AG09309 (cell line): ENCODE results near the gene OR4F15.
"Not testable (repeated sequence)": the region's sequence is repeated elsewhere in the genome, so short reads cannot be mapped to it uniquely, and the experiment has no call there.

Source experiments
- DNase-seq: peaks from one replicate; pipeline ENCODE4 v3.0.0-alpha.2; 2010; ENCODE audit warnings: low read depth
- H3K4me3 ChIP-seq: 2 replicates; pipeline ENCODE4 v1.5.1; 2011; ENCODE audit warnings: mild to moderate bottlenecking, low read depth, low read length, moderate library complexity; ENCODE audit not compliant: control insufficient read depth
- CTCF ChIP-seq: IDR thresholded peaks from 2 replicates; pipeline ENCODE4 v1.5.1; 2011; ENCODE audit warnings: mild to moderate bottlenecking, low read depth, low read length, inconsistent platforms; ENCODE audit not compliant: insufficient read depth, control insufficient read depth; ENCODE audit errors: missing control alignments

Gene OR4F15

DNA sequence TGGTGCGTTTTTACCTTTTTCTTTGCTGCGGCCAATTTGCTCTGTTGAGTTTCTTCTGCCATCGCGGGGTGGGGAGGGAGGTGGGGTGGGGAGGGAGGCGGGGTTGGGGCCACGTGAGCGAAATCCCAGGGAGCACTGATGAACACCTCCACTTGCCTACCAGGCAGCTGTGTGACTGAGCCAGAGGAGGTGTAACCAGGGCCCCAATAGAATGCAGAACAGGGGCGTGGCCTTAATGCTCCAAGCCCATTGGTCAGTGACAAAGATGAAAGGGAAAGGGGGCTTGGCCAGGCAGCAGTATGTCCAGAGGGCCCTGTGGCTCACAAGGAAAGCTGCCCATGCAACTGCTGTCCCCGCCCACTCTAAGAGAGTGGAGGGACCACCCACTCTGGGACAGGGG is 30.1 kb upstream of the OR4F15 start:
- DNase-seq: no peak
- no peak for TF ChIP-seq CTCF
- no peak overlapping the region for H3K4me3 ChIP-seq

DNA sequence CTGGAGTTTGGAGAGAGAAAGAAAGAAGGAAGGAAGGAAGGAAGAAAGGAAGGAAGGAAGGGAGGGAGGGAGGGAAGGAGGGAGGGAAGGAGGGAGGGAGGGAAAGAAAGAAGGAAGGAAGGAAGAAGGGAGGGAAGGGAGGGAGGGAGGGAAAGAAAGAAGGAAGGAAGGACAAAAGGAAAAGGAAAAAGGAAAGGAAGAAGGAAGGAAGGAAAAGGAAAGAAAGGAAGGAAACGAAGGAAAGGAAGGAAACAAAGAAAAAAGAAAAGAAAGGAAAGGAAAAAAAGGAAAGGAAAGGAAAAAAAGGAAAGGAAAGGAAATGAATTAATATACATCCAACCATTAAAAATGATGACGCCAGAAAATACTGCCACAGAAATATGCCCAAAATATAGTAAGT is 27.4 kb upstream of the OR4F15 start:
- no peak for DNase-seq
- TF ChIP-seq CTCF: no peak
- no peak overlapping the region for H3K4me3 ChIP-seq

GRCh38 chr15:101786422-101786821 is 25.6 kb upstream of the OR4F15 start:
- not testable (repeated sequence) for H3K4me3 ChIP-seq, DNase-seq

DNA sequence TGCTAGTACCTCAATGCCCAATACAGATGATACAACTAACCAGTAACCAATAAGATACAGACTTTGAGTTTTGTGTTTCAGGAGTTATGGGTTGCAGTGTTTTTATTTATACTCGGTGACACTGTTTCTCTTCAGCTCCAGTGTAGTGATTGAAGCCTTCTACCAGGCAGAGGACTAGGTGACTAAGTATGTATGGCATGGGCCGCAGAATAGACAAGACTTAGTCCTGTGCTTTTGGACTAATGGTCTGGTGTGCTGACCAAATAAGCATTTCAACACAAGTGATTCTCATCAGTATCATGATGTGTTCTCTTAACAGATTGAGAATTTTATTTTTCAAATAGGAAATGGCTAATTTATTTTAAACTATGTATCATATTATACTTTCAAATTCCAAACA is 24.0 kb upstream of the OR4F15 start:
- DNase-seq, H3K4me3 ChIP-seq: not testable (repeated sequence)

DNA sequence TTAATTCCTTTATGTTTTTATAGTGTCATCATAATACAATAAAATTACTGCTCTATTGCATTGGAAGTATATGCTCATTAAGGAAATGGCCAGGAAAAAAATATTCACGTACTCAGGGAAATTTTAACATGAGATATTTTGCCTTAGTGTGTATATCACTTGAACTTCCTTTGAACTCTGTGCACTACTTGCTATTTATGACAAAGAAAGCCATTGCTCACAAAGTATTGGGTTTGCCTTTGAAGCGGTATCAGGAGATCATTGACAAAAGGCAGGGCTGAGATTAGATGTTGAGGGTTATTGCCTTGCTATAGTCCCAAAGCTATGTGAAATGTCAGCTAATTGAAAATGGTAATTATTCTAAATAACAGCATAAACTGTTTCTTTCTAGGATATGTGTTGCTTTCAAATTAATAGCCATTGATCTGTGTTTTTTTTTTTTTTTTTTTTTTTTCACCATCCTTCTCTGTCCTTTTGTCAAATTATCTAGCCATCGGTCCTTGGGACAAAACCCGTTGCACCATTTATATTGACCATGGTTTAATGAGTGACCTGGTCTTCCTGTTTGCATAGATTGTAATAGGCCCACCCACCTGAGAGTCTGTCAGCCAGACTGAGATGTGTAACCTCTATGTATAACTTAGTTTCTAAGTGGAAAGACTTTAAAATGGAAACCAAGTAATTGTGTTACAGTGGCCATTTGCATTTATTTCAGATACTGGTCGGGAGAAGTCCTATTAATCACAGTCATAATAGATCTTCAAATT is 23.3 kb upstream of the OR4F15 start:
- H3K4me3 ChIP-seq, DNase-seq: not testable (repeated sequence)

GRCh38 chr15:101790748-101791147 is 21.3 kb upstream of the OR4F15 start:
- not testable (repeated sequence) for DNase-seq, H3K4me3 ChIP-seq

DNA sequence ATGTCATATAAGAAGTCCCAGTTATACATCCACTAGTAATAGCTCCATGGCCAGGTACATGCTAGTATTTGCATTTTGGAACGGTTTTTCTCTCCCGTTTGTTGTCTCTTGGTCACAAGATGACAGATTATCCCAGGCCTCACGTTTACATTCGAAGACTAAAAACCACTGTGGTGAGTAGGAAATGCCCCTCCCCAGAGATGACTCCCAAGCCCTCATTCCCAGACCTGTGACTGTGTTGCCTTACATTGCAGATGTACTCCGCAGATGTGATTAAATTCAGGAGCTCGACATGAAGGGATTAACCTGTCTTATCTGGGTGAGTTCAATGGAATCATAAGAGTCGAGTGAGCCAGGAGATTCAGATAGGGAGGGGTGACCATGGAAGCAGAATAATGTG is 18.0 kb upstream of the OR4F15 start:
- H3K4me3 ChIP-seq, DNase-seq: not testable (repeated sequence)

- no peak for TF ChIP-seq CTCF
- no peak overlapping the region for H3K4me3 ChIP-seq
- peak; percentile 37 for DNase-seq
These were observed 16.5 kb upstream of the OR4F15 start for GRCh38 chr15:101795455-101795854.

DNA sequence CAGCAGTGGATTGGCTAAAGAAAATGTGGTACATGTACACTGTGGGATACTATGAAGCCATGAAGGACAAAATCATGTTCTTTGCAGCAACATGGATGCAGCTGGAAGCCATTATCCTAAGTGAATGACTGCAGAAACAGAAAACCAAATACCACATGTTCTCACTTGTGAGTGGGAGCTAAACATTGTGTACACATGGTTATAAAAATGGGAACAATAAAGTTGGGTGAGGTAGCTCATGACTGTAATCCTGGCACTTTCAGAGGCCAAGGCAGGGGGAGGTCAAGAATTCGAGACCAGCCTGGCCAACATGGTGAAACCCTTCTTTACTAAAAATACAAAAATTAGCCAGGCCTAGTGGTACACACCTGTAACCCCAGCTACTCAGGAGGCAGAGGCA is 12.3 kb upstream of the OR4F15 start:
- DNase-seq: no peak
- no peak for TF ChIP-seq CTCF
- no peak overlapping the region for H3K4me3 ChIP-seq
